ENCODE data around the gene TMEM243.

TMEM243 gene

DNA sequence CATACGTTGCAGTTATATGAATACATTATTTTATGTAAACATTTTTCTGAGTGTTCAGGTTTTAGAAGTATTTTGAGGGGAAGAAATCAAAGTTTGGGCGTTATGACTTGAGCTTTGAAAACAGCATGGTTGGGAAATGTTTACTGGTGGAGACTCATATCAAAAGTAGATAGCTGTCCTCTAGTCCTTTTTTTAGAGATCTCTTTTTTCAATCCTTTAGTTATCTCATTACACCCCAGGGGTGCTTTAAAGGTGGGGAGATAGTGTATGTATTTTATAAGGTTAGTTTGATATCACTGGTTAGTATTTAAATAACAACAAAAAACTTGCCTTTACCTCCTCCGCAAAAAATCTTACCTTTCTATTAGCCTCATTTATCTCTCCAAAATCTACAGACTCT is 65.0 kb downstream of the TMEM243 start:
- ATAC-seq: no peak
- TF ChIP-seq, protein P1, sequence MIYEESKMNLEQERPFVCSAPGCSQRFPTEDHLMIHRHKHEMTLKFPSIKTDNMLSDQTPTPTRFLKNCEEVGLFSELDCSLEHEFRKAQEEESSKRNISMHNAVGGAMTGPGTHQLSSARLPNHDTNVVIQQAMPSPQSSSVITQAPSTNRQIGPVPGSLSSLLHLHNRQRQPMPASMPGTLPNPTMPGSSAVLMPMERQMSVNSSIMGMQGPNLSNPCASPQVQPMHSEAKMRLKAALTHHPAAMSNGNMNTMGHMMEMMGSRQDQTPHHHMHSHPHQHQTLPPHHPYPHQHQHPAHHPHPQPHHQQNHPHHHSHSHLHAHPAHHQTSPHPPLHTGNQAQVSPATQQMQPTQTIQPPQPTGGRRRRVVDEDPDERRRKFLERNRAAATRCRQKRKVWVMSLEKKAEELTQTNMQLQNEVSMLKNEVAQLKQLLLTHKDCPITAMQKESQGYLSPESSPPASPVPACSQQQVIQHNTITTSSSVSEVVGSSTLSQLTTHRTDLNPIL (CRISPR knock-in tag; IDR thresholded peaks at IDR 0.05; ENCODE audit: low read depth): no peak
- no peak for TF ChIP-seq TOX (CRISPR knock-in tag; IDR thresholded peaks at IDR 0.05; ENCODE audit: borderline replicate concordance)

DNA sequence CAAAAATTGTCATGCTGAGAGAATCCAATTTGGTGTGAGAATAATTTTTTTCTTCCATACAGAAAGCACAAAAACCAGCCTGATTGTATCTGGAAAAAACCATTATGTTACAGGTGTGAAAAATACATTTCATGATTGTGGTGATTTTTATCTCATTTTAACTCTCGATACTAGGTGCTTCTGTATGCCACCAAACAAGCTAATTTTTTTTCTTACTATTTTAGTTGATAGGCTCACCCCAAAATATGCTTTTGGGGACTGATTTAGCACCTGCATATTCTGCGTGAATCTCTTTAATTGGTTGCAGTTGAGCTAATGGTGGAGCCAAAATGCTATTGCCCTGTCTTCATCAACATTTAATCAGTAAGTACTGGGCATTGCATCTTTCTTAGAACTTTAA is 65.4 kb downstream of the TMEM243 start:
- TF ChIP-seq ZNF70 (CRISPR knock-in tag; IDR thresholded peaks at IDR 0.05): no peak
- TF ChIP-seq, protein P2, sequence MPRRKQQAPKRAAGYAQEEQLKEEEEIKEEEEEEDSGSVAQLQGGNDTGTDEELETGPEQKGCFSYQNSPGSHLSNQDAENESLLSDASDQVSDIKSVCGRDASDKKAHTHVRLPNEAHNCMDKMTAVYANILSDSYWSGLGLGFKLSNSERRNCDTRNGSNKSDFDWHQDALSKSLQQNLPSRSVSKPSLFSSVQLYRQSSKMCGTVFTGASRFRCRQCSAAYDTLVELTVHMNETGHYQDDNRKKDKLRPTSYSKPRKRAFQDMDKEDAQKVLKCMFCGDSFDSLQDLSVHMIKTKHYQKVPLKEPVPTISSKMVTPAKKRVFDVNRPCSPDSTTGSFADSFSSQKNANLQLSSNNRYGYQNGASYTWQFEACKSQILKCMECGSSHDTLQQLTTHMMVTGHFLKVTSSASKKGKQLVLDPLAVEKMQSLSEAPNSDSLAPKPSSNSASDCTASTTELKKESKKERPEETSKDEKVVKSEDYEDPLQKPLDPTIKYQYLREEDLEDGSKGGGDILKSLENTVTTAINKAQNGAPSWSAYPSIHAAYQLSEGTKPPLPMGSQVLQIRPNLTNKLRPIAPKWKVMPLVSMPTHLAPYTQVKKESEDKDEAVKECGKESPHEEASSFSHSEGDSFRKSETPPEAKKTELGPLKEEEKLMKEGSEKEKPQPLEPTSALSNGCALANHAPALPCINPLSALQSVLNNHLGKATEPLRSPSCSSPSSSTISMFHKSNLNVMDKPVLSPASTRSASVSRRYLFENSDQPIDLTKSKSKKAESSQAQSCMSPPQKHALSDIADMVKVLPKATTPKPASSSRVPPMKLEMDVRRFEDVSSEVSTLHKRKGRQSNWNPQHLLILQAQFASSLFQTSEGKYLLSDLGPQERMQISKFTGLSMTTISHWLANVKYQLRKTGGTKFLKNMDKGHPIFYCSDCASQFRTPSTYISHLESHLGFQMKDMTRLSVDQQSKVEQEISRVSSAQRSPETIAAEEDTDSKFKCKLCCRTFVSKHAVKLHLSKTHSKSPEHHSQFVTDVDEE (CRISPR knock-in tag; IDR thresholded peaks at IDR 0.05): no peak
- no peak for TF ChIP-seq ZNF8 (CRISPR knock-in tag; IDR thresholded peaks at IDR 0.05)
- TF ChIP-seq, protein P3, sequence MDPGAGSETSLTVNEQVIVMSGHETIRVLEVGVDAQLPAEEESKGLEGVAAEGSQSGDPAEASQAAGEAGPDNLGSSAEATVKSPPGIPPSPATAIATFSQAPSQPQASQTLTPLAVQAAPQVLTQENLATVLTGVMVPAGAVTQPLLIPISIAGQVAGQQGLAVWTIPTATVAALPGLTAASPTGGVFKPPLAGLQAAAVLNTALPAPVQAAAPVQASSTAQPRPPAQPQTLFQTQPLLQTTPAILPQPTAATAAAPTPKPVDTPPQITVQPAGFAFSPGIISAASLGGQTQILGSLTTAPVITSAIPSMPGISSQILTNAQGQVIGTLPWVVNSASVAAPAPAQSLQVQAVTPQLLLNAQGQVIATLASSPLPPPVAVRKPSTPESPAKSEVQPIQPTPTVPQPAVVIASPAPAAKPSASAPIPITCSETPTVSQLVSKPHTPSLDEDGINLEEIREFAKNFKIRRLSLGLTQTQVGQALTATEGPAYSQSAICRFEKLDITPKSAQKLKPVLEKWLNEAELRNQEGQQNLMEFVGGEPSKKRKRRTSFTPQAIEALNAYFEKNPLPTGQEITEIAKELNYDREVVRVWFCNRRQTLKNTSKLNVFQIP (CRISPR knock-in tag; IDR thresholded peaks at IDR 0.05; ENCODE audit: borderline replicate concordance, low read depth): no peak
- TF ChIP-seq GLIS3 (CRISPR knock-in tag; IDR thresholded peaks at IDR 0.05): no peak
- no peak for TF ChIP-seq TCF4 (CRISPR knock-in tag; IDR thresholded peaks at IDR 0.05; ENCODE audit: borderline replicate concordance)
- no peak for TF ChIP-seq ISL1 (CRISPR knock-in tag; IDR thresholded peaks at IDR 0.05)
- TF ChIP-seq, protein P1 (CRISPR knock-in tag; IDR thresholded peaks at IDR 0.05; ENCODE audit: low read depth): no peak
- no peak for TF ChIP-seq OSR1 (CRISPR knock-in tag; IDR thresholded peaks at IDR 0.05)
- no peak for TF ChIP-seq CSDC2 (CRISPR knock-in tag; IDR thresholded peaks at IDR 0.05)
- no peak for TF ChIP-seq TOX (CRISPR knock-in tag; IDR thresholded peaks at IDR 0.05; ENCODE audit: borderline replicate concordance)
- no peak for ATAC-seq

DNA sequence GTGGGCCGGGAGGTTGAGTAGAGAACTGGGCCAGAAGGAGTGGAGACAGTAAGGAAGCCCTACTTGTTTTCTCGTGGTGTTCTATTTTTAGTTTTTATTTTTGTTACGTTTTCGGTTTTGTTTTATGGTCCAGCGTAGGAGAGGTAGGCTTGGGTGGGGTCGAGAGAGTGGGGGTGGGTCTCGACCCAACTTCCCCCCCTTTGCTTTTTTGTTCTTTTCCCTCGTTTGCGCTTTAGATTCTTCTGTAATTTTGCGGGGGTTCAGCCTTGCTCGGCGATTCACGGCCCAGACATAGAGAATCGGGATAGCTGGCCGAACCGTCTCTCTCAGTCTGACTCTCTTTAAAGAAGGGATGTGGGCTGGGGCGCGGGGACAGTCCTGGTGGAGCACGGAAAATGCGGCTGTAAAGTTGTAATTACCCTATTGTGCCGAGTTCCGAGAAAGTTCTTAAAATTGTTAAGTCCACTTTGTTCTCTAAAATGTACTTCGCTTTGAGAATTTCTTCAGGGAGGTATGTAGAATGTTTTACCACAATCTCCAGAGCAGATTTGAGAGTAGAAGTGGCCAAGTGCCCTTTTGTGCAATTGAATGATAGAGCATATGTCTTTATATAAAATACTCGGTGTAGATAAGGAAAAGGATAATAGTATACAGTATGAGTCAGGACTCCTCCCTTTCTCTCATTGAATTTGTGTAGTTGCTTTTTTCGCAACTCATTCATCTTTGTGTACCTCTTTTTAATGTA is 66.5 kb downstream of the TMEM243 start:
- no peak for TF ChIP-seq ESRRG (CRISPR knock-in tag; IDR thresholded peaks at IDR 0.05)
- TF ChIP-seq, protein P1 (CRISPR knock-in tag; IDR thresholded peaks at IDR 0.05; ENCODE audit: low read depth): 0 out of 2 replicates have a peak, but pooled peaks have one; percentile 38
- no peak for TF ChIP-seq BACH2 (CRISPR knock-in tag; IDR thresholded peaks at IDR 0.05; ENCODE audit: borderline replicate concordance)
- TF ChIP-seq, protein P3 (CRISPR knock-in tag; IDR thresholded peaks at IDR 0.05; ENCODE audit: borderline replicate concordance, low read depth): no peak
- TF ChIP-seq, protein P4, sequence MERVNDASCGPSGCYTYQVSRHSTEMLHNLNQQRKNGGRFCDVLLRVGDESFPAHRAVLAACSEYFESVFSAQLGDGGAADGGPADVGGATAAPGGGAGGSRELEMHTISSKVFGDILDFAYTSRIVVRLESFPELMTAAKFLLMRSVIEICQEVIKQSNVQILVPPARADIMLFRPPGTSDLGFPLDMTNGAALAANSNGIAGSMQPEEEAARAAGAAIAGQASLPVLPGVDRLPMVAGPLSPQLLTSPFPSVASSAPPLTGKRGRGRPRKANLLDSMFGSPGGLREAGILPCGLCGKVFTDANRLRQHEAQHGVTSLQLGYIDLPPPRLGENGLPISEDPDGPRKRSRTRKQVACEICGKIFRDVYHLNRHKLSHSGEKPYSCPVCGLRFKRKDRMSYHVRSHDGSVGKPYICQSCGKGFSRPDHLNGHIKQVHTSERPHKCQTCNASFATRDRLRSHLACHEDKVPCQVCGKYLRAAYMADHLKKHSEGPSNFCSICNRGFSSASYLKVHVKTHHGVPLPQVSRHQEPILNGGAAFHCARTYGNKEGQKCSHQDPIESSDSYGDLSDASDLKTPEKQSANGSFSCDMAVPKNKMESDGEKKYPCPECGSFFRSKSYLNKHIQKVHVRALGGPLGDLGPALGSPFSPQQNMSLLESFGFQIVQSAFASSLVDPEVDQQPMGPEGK (CRISPR knock-in tag; IDR thresholded peaks at IDR 0.05; ENCODE audit: borderline replicate concordance): peak; percentile 76; the same call in 1 of the 2 replicates
- TF ChIP-seq ZNF70 (CRISPR knock-in tag; IDR thresholded peaks at IDR 0.05): no peak
- no peak; the same call in 1 of the 2 replicates for TF ChIP-seq ZFP3 (CRISPR knock-in tag; IDR thresholded peaks at IDR 0.05)
- TF ChIP-seq PPARA (CRISPR knock-in tag; IDR thresholded peaks at IDR 0.05; ENCODE audit: borderline replicate concordance): no peak
- no peak for TF ChIP-seq TCF4 (CRISPR knock-in tag; IDR thresholded peaks at IDR 0.05; ENCODE audit: borderline replicate concordance)
- no peak for TF ChIP-seq ZFP30 (CRISPR knock-in tag; IDR thresholded peaks at IDR 0.05)
- peak; percentile 35 for ATAC-seq

All from SK-N-SH treated with all-trans-retinoic acid at 6 μM for 48 hours (cell line).